G401.6 (cell line): ENCODE data around the gene FAM171A1.

Experiments used
- FAIRE-seq: peaks from 2 replicates; lab custom pipeline; 2012; peaks lifted over from hg19 to GRCh38; lab: Jason Lieb, UNC

FAM171A1 gene

DNA sequence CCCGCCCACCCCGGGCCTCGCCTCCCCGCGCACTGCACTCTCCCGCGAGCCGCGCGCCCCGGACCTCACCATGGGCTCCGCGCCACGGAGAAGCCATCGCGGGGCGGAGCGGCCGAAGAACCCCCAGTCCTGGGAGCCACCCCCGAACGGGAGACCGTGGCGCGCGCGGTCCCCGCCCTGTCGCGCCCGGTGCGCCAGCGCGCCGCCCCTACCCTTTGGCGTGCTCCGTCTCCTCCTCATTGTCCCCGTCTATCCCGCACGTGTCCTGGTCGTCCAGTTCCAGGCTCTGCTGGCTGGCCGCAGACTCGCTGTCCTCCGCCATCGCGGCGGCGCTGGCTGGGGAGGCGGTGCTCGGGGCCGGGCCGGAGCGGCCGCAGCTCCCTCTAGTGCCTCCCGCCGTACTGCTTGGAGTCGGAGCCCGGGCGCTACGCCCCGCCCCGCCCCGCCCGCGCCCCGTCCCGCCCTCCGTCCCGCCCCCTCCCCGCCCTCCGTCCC, 202.8 kb downstream of the FAM171A1 start, which contains the start of gene NMT2:
Gene NMT2 (minus strand): TSS at position 403 of the 495 bp plus-strand sequence. CDS start 81 bp downstream, at position 322.
- FAIRE-seq: no peak

- FAIRE-seq: no peak
These were observed 203.4 kb downstream of the FAM171A1 start for GRCh38 chr10:15167411-15168290.

DNA sequence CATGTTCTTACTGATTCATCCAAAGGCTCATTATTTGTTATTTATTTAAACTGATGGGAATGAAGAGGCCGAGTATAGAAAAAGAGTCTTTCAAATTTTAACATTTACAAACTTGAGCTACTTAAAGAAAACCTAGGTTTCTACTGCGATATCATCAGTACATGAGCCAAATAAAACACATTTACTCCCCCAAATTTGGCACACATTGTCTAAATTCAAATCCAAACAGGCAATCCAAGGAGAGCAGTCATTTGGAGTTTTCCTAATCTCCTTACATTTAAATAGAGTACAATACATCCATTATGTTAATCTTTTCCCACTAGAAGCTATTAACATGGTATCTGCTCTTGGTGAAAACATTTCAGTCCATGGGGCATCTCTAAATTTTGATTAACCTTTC, 204.8 kb downstream of the FAM171A1 start:
- FAIRE-seq: no peak

DNA sequence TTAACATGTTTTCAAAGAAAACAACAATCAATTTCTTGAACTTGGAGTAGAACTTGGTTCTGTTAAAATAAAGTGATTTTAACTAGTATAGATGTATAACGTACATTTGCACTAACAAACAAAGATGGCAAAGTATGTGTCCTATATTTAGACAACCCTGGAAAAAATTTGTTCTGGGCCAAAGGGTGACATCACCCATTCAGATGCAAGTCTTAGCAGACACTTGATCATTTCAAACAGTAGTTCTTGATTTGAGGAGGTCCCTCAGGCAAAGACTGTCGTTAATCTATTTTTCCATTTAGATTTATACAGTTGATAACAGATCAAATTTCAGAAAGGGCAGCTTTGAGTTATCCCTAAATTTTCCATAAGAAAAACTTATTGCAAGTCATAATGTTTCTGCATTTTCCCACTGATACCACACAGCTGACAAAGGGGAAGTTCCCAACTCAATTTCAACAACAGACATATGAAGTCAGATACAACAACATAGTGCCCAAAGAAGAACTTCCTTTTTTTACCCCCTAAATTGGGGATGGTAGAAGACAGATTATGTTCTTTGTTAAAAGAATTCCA, 207.7 kb downstream of the FAM171A1 start:
- FAIRE-seq: no peak
